ENCODE measurements around the gene NLGN1.

Gene NLGN1

DNA sequence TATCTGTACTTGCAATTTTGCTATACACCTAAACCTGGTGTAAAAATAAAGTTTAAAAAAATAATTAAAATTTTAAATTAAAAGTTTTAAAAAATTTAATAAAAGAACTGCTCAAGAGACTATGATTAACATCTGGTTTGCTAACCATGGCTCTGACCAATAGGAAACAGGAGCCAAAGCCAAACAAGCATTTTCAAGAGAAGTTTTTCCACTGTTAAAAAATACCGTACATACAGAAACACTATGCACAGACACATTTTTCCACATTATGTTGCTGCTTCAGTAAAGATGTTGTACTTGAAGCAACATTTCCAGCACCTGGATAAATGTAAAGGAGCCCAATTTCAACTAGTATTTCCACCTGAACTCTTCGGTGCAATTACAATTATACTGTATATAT is 917.7 kb downstream of the NLGN1 start:
- no peak overlapping the region for H3K27ac ChIP-seq
- TF ChIP-seq, protein P1, sequence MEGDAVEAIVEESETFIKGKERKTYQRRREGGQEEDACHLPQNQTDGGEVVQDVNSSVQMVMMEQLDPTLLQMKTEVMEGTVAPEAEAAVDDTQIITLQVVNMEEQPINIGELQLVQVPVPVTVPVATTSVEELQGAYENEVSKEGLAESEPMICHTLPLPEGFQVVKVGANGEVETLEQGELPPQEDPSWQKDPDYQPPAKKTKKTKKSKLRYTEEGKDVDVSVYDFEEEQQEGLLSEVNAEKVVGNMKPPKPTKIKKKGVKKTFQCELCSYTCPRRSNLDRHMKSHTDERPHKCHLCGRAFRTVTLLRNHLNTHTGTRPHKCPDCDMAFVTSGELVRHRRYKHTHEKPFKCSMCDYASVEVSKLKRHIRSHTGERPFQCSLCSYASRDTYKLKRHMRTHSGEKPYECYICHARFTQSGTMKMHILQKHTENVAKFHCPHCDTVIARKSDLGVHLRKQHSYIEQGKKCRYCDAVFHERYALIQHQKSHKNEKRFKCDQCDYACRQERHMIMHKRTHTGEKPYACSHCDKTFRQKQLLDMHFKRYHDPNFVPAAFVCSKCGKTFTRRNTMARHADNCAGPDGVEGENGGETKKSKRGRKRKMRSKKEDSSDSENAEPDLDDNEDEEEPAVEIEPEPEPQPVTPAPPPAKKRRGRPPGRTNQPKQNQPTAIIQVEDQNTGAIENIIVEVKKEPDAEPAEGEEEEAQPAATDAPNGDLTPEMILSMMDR (conservative IDR thresholded peaks at IDR 0.05) = no peak

DNA sequence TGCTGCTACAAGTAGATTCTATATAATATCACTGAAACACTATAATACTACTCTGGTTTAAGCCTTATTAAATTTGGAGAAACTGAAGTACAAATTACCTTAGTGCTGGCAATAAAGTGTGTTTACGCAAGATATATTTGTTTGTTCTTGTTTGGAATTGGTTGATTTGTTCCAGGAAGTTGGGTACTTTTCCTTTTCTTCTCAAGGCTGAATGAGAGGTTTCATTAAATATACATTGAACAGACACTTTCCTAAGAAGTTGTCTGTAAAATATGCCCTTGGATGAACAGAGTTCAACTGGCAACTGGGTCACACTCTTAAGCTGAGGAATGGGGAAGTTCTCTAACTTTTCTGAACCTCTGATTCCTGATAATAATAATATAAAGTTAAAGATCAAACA is 919.5 kb downstream of the NLGN1 start:
- TF ChIP-seq, protein P1 (conservative IDR thresholded peaks at IDR 0.05) = no peak
- H3K27ac ChIP-seq = peak overlapping the region; percentile 29; the same call in 1 of the 2 replicates

DNA sequence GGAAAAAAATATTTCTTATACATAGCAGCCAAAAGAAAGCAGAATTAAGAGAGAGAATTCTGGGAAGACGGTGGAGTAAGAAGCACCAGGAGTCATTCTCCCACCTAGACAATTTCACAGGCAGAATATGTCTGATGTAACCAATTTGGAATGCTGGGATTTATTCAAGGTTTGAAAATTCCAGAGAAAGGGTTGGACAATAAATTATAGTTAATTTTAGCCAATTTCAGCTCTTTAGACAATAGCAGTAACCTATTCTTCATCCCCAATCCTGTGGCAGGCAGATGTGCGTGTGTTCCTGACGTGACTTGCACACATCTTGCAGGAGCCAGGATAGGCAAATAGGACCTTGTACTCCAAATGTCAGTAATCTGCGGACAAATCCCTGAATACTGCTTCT is 920.6 kb downstream of the NLGN1 start:
- TF ChIP-seq, protein P1 (conservative IDR thresholded peaks at IDR 0.05) = no peak
- peak overlapping the region; percentile 29; the same call in 1 of the 2 replicates for H3K27ac ChIP-seq

GRCh38 chr3:174321548-174321947 is 924.0 kb downstream of the NLGN1 start:
- TF ChIP-seq, protein P1 (conservative IDR thresholded peaks at IDR 0.05) = no peak
- H3K27ac ChIP-seq = no peak overlapping the region

GRCh38 chr3:174322789-174323188 is 925.2 kb downstream of the NLGN1 start:
- H3K27ac ChIP-seq = no peak overlapping the region
- TF ChIP-seq, protein P1 (conservative IDR thresholded peaks at IDR 0.05) = no peak

DNA sequence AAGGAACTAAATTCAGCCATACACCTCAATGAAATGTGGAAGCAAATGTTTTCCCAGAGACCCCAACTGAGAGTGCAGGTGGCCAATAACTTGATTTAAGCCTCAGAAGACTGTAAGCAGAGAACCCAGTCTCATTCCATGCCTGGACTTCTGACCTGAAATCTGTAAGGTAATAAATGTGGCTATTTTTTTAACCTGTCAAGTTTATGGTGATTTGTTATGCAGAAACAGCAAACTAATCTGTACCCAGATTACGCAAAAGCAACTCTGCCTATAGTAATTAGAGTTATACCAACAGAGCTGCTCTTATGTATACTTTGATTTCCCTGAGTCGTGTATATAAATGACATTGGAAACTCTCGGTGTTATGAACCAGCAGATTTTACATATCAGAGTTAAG is 927.6 kb downstream of the NLGN1 start:
- TF ChIP-seq, protein P1 (conservative IDR thresholded peaks at IDR 0.05) = no peak
- no peak overlapping the region for H3K27ac ChIP-seq

GRCh38 chr3:174325834-174326700 is 928.5 kb downstream of the NLGN1 start:
- TF ChIP-seq, protein P1 (conservative IDR thresholded peaks at IDR 0.05) = no peak
- H3K27ac ChIP-seq = no peak overlapping the region
